Measurements from ENCODE around the gene RPP30.

DNA sequence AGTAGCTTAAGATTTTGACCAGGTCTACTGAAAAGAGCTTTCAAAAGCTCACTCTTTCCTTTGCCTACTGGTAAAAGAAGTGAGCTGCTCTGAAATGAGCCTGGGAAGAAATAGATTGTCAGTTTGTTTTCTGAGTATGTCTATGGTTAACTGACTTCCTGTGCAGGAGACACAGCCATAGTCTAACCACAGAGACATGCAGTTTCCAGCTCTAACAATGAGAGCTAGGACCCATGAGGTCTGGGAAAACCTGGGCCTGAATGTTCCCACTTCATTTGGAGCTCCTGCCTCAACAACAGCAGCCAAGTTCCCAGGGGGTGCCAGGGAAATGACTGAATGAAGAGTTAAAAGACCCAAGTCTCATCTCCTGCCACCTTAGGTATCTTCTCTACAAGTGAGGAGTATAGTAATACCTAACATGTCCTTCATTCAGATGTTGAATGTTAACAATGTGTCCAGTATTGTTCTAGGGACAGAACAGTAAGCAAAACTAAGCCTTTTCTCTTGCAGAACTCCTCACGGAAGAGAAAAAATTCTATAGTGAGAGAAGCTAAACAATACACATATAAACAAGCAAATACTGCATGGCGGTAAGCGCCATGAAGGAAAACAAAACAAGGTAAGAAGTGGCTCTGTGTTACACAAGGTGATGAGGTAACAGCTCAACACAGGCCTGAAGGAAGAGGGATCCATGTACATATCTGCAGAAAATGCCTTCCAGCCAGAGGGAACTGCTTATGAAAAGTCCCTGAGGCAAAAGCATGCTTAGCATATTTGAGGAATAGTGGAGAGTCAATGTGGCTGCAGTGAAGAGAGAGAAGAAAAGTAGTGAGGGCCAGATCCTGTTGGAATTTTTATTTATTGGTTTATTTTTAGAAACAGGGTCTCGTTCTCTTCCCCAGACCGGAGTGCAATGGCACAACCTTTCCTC lies 75.5 kb downstream of the RPP30 start:
- TF ChIP-seq, protein P1, sequence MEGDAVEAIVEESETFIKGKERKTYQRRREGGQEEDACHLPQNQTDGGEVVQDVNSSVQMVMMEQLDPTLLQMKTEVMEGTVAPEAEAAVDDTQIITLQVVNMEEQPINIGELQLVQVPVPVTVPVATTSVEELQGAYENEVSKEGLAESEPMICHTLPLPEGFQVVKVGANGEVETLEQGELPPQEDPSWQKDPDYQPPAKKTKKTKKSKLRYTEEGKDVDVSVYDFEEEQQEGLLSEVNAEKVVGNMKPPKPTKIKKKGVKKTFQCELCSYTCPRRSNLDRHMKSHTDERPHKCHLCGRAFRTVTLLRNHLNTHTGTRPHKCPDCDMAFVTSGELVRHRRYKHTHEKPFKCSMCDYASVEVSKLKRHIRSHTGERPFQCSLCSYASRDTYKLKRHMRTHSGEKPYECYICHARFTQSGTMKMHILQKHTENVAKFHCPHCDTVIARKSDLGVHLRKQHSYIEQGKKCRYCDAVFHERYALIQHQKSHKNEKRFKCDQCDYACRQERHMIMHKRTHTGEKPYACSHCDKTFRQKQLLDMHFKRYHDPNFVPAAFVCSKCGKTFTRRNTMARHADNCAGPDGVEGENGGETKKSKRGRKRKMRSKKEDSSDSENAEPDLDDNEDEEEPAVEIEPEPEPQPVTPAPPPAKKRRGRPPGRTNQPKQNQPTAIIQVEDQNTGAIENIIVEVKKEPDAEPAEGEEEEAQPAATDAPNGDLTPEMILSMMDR (IDR thresholded peaks at IDR 0.05): no peak
- no peak for TF ChIP-seq POLR2AphosphoS5 (IDR thresholded peaks at IDR 0.05)
- TF ChIP-seq POLR2A (IDR thresholded peaks at IDR 0.05): no peak
